HUES48 (cell line): ENCODE results near the gene CCHCR1.

Source experiments
- H3K27ac ChIP-seq: one replicate; pipeline ENCODE4 v1.7.0; 2013; ENCODE audit warnings: low read depth, low read length, inconsistent platforms
- H3K27me3 ChIP-seq: 2 replicates; pipeline ENCODE4 v1.6.1; 2013; ENCODE audit warnings: mild to moderate bottlenecking, low read length; ENCODE audit not compliant: control insufficient read depth, insufficient read depth
- H3K36me3 ChIP-seq: 2 replicates; pipeline ENCODE4 v1.6.1; 2013; ENCODE audit warnings: low read length; ENCODE audit not compliant: control insufficient read depth, insufficient read depth
- H3K4me1 ChIP-seq: 2 replicates; pipeline ENCODE4 v1.6.1; 2013; ENCODE audit warnings: mild to moderate bottlenecking, low read length; ENCODE audit not compliant: control insufficient read depth, insufficient read depth
- H3K4me3 ChIP-seq: 2 replicates; pipeline ENCODE4 v1.5.1; 2013; ENCODE audit warnings: mild to moderate bottlenecking, low read depth, low read length
- H3K9ac ChIP-seq: 2 replicates; pipeline ENCODE4 v1.6.1; 2013; ENCODE audit warnings: mild to moderate bottlenecking, low read depth, low read length, moderate library complexity
- H3K9me3 ChIP-seq: 2 replicates; pipeline ENCODE4 v1.6.1; 2013; ENCODE audit warnings: low read length; ENCODE audit not compliant: control insufficient read depth, insufficient read depth

CCHCR1 gene

DNA sequence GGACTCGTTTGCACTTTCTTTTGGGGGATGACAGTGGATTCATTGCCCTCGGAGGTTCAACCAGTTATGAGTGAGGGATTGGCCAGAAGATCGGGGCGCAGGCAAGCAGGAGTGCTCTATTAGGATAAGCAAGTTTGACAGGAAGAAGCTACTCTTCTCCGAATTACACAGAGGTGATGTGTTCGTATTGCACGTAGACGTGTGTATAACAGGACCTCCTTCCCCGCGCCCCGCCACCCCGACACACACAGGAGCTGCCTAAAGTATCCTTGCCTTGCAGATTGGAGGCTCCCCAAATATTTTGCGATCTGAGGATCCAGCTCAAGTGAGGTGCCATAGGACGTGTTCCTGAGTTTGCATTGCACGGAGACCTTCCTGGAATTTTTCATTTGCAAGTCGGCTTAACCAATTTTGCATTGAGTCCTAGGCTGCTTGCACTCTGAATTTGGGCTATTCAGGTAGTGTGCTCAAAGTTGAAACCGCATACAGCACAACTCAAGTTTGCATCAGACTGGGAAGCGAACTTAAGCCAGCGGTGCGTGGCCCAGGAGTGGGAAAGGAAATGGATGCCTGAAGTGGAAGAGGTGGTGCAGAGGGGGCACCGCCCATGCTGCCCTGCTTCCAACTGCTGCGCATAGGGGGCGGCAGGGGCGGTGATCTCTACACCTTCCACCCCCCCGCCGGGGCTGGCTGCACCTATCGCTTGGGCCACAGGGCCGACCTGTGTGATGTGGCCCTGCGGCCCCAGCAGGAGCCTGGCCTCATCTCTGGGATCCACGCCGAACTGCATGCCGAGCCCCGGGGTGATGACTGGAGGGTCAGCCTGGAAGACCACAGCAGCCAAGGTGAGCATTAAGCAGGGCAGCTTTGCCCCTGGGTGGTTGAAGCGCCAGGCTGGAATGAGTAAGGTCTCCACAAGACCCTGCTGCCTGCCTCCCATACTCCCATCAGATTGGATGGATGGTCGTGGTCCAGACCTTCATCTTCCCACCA, 1.6 kb upstream of the CCHCR1 start:
- H3K27me3 ChIP-seq: no peaks in the 10 kb centered on the region
- peak overlapping the region; percentile 73 for H3K27ac ChIP-seq
- no peak overlapping the region for H3K9ac ChIP-seq
- H3K36me3 ChIP-seq: peaks cover 47% of the 10 kb centered on the region
- peaks cover 25% of the 10 kb centered on the region for H3K4me1 ChIP-seq
- peak overlapping the region; percentile 73 for H3K4me3 ChIP-seq
- no peaks in the 10 kb centered on the region for H3K9me3 ChIP-seq

DNA sequence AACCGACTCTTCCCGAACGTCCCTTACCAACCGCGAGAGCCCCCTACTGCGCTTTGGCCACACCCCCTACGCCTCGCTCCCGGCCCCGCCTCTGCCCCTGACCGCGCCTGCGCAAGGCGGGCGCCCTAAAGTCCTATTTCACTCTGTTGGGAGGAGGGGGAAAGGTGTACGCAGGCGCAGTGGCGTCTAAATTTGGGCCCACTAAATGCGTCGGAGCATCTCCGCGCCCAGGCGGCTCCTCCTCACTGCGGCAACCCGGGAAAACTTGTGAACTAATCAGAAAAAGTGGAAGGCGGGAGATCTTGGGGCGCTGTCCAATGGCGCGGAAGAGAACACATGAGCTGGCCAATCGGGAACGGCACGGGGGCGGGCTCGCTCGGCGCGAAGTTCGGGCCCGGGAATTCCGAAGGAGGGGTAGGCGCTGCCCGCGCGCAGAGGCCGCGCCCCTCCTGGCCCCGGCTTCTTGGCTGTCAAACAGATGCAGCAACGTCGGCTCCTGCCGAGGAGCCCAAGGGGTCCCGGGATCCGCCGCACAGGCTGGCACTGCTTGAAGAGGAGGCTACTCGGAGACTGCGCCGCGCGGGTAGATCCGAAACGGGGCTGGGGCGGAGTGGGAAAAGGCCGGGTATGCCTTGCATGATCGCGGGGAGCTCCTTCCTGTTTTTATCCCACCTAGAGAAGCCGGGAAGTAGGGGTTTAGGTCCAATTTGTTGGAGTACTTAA, 699 bp upstream of the CCHCR1 start, which contains the start of gene TCF19:
TSS of gene TCF19 (plus strand) at position 450 of the 723 bp plus-strand sequence. CDS start 881 bp downstream, outside the sequence.
- peak within 1 kb of the TSS; percentile 73 for H3K27ac ChIP-seq
- no peaks in the 10 kb centered on the region for H3K9me3 ChIP-seq
- H3K9ac ChIP-seq: no peak within 1 kb of the TSS
- H3K27me3 ChIP-seq: no peaks in the 10 kb centered on the region
- peaks cover 44% of the 10 kb centered on the region for H3K36me3 ChIP-seq
- H3K4me3 ChIP-seq: peak within 1 kb of the TSS; percentile 73
- H3K4me1 ChIP-seq: peaks cover 25% of the 10 kb centered on the region

DNA sequence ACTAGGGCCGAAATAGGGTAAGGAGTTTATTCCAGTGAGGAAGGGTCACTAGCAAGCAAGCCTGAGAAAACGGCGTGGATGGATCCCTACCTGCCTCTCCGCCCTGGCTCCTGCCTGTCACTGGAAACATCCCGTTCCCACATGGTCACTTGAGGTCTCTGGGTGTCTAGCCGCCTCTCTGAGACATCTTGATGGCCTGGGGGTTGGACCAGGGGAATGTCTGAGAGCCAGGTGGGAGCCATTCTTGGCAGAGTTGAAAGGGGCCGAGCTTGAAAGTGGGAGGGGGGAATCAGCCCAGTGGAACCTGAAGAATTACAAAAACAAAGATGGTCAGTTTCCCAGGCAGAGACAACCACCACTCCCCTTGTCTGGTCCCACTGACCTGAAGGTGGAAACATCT, 961 bp downstream of the CCHCR1 start:
- Histone ChIP-seq H3K4me3 (no peak overlapping the region), H3K9me3 (no peaks in the 10 kb centered on the region), H3K36me3 (peaks cover 27% of the 10 kb centered on the region), H3K4me1 (peaks cover 18% of the 10 kb centered on the region), H3K27ac (no peak overlapping the region), H3K9ac (no peak overlapping the region), H3K27me3 (no peaks in the 10 kb centered on the region)

DNA sequence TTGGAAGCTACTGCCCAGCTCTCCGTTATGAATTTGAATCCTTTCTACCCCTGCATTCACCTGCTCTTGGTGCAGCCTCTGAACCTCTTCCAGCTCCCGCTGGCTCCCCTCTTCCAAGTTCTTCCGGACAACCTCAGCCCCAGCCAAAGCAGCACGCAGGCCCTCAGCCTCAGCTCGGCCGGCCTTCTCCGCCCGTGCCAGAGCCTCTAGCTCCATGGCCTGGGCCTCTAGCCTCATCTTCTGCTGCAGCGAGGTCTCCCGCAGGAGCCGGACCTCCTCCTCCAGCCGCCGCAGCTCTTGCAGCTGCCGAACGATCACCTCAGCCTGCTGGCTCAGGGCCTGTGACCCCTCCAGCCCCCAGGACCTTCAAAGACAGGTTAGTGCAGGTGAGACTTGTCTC, 3.2 kb downstream of the CCHCR1 start:
- H3K9ac ChIP-seq: no peak overlapping the region

DNA sequence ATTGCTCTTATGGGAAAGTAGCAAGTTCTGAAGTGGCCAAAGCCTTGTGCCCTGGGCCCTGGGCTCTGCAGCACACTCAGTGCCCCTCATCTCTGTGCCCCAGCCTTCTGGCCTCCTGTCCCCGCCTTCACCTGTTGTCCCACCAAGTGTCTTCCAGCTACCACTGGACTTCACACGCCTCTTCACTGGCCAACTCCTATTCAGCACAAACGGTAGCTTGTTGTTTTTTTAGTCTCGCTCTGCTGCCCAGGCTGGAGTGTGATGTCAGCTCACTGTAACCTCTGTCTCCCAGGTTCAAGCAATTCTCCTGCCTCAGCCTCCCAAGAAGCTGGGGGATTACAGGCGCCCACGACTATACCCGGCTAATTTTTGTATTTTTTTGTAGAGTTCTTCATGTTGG, 4.8 kb downstream of the CCHCR1 start:
- Histone ChIP-seq H3K4me3 (no peak overlapping the region), H3K36me3 (peaks cover 52% of the 10 kb centered on the region)

More for the DNA sequence above, 3.2 kb downstream of the CCHCR1 start:
- no peaks in the 10 kb centered on the region for H3K27me3 ChIP-seq
- no peaks in the 10 kb centered on the region for H3K9me3 ChIP-seq
- H3K4me1 ChIP-seq: peaks cover 11% of the 10 kb centered on the region
- H3K27ac ChIP-seq: no peak overlapping the region
- no peak overlapping the region for H3K4me3 ChIP-seq
- H3K36me3 ChIP-seq: peaks cover 43% of the 10 kb centered on the region

DNA sequence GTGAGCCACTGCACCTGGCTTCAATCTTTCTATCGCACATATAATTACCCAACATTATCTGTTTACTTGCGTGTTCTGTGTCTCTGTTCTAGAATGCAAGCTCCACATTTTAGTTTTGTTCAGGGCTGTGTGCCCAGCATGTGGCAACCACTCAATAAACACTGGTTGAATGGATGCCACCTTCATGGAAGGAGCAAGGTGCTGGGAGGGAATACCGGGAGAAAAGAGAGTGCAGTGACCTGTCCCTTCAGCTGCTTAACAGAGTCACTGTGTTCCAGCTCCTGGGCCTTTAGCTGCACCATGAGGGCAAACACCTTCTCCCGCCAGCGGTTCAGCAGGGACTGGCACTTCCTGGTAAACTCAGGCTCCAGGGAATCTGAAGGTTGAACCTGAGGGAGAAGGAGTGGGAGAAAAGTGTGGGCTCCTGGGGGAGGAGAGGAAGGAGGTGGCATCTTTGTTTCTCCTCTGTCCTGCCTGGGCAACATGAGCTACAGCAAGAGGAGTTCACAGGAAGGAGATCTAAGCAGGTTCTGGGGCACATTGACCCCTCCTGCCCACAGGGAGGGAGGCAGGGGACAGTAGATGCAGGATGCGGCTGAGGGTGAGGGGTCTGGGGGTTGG, 7.7 kb downstream of the CCHCR1 start:
- H3K27me3 ChIP-seq: no peaks in the 10 kb centered on the region
- no peaks in the 10 kb centered on the region for H3K4me1 ChIP-seq
- H3K9ac ChIP-seq: no peak overlapping the region
- no peak overlapping the region for H3K4me3 ChIP-seq
- no peaks in the 10 kb centered on the region for H3K9me3 ChIP-seq
- peaks cover 57% of the 10 kb centered on the region for H3K36me3 ChIP-seq
- H3K27ac ChIP-seq: no peak overlapping the region

More for the DNA sequence above, 4.8 kb downstream of the CCHCR1 start:
- peaks cover 7% of the 10 kb centered on the region for H3K4me1 ChIP-seq
- no peaks in the 10 kb centered on the region for H3K27me3 ChIP-seq
- no peaks in the 10 kb centered on the region for H3K9me3 ChIP-seq
- H3K27ac ChIP-seq: no peak overlapping the region
- no peak overlapping the region for H3K9ac ChIP-seq

DNA sequence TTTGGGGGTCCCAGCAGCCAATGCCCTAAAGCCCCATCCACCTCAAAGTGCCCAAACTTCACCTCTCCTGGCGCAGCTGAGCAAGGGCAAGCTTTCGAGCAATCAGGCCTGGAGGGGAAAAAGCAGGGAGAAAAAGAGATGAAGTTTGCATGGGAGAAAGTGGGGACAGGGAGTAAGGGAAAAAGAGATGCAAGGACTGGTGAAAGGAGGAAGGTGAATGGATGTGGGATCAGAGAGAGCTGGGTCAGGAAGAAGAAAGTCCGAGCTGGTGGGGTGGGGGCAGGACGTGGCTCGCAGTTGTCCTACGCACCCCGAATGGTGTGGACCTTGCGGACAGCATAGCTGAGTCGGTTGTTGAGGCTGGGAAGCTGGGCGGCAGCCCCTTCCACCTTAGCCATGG, 12.2 kb downstream of the CCHCR1 start:
- Histone ChIP-seq H3K4me3 (no peak overlapping the region), H3K27me3 (no peaks in the 10 kb centered on the region), H3K9ac (no peak overlapping the region), H3K9me3 (no peaks in the 10 kb centered on the region), H3K4me1 (peaks cover 4% of the 10 kb centered on the region; the same call in 1 of the 2 replicates), H3K27ac (no peak overlapping the region), H3K36me3 (peaks cover 68% of the 10 kb centered on the region)

DNA sequence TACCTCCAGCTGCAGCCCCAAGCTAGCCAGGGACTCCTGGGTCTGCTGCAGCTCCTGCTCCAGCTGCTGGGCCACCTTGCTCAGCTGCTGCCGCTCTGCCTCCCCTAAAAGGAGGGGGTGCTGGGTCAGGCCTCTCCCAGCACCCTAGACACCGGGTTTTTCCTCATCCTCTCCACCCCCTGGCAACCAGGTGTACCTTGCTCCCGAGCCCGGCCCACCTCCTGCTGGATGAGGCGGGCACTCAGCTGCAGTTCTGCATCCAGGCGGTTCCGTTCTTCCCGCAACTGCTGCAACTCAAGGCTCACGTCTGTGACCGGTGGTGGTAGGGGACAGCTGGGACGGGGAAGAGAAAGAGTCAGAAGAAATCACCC, 12.6 kb downstream of the CCHCR1 start:
- Histone ChIP-seq H3K4me1 (peaks cover 5% of the 10 kb centered on the region; the same call in 1 of the 2 replicates), H3K27me3 (no peaks in the 10 kb centered on the region), H3K36me3 (peaks cover 63% of the 10 kb centered on the region), H3K9ac (no peak overlapping the region), H3K27ac (no peak overlapping the region), H3K9me3 (no peaks in the 10 kb centered on the region), H3K4me3 (no peak overlapping the region)

DNA sequence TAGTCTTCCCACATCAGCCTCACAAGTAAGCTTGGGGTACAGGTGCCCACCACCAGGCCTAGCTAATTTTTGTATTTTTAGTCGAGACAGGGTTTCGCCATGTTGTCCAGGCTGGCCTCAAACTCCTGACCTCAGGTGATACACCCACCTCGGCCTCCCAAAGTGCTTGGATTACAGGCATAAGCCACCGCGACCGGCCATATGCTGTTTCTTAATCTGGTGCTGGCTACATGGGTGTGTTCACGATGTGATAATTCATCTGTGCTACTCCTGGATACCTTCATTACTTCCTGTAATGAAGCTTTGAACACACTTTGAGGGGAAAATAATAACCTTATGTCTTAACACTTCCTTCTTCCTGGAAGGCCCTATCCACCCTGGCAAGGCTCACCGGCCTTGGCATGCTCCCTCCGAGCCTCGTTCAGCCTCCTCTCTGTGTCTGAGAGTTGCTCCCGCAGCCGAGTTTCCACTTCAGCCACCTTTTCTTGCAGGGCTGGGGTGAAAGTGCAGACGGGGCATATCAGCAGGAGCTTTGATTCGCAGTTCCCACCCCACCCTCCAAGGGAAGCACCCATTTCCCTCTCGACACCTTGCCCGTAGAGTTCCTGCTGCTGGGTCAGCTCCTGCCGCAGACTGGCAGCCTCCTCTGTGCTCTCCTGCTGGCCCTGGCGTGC, 13.2 kb downstream of the CCHCR1 start:
- Histone ChIP-seq H3K36me3 (peaks cover 59% of the 10 kb centered on the region), H3K27ac (no peak overlapping the region), H3K9ac (no peak overlapping the region), H3K4me1 (peaks cover 10% of the 10 kb centered on the region; the same call in 1 of the 2 replicates), H3K9me3 (no peaks in the 10 kb centered on the region), H3K4me3 (no peak overlapping the region), H3K27me3 (no peaks in the 10 kb centered on the region)

DNA sequence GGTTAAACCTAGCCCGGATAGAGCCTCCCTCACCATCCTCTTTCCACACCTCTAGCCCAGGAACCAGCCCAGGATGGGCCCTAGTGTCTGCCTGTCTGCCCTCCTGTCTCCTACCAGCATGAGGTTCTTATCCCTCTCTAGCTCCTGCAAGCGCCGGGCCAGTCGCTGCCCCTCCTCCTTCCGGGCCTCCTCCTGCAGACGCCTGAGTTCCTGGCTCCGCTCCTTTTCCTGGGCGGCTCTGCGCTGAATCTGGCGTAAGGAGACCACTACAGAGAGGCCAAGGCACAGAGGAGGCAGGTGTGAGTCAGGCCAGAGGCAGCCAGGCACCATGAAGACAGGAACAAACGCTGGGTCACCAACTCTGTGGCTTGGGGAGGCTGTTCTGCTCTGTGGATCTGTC, 14.5 kb downstream of the CCHCR1 start:
- Histone ChIP-seq H3K9ac (no peak overlapping the region), H3K27me3 (no peaks in the 10 kb centered on the region), H3K4me1 (peaks cover 14% of the 10 kb centered on the region; the same call in 1 of the 2 replicates), H3K36me3 (peaks cover 51% of the 10 kb centered on the region), H3K4me3 (no peak overlapping the region), H3K27ac (peak overlapping the region; percentile 67), H3K9me3 (no peaks in the 10 kb centered on the region)
